HEK293T (cell line): ENCODE results near the gene SNED1.

Source experiments
- ARNT ChIP-seq: fragments of 450-650 bp; IDR thresholded peaks from 2 replicates; pipeline ENCODE4 v1.6.1; 2017; ENCODE audit warnings: mild to moderate bottlenecking
- ELF4 ChIP-seq: fragments of 450-650 bp; IDR thresholded peaks from 2 replicates; pipeline ENCODE4 v1.6.1; 2017; ENCODE audit warnings: antibody characterized with exemption
- FOXK2 ChIP-seq: fragments of 450-650 bp; IDR thresholded peaks from 2 replicates; pipeline ENCODE4 v1.6.1; 2016; ENCODE audit warnings: mild to moderate bottlenecking
- FOXM1 ChIP-seq: fragments of 450-650 bp; IDR thresholded peaks from 2 replicates; pipeline ENCODE4 v1.6.1; 2017; ENCODE audit warnings: mild to moderate bottlenecking, borderline replicate concordance
- HDGF ChIP-seq: fragments of 450-650 bp; IDR thresholded peaks from 2 replicates; pipeline ENCODE4 v1.6.1; 2017; ENCODE audit warnings: antibody characterized with exemption, borderline replicate concordance
- LEF1 ChIP-seq: fragments of 450-650 bp; IDR thresholded peaks from 2 replicates; pipeline ENCODE4 v1.6.1; 2017; ENCODE audit warnings: mild to moderate bottlenecking, borderline replicate concordance
- PKNOX1 ChIP-seq: fragments of 450-650 bp; IDR thresholded peaks from 2 replicates; pipeline ENCODE4 v1.6.1; 2016
- SP1 ChIP-seq: fragments of 450-650 bp; IDR thresholded peaks from 2 replicates; pipeline ENCODE4 v1.6.1; 2017
- SUZ12 ChIP-seq: fragments of 450-650 bp; IDR thresholded peaks from 2 replicates; pipeline ENCODE4 v1.6.1; 2016; ENCODE audit warnings: mild to moderate bottlenecking
- TARDBP ChIP-seq: fragments of 450-650 bp; IDR thresholded peaks from 2 replicates; pipeline ENCODE4 v1.6.1; 2016

GRCh38 chr2:240996161-240996833, 2.1 kb upstream of the SNED1 start:
- no peak for TF ChIP-seq SP1
- no peak for TF ChIP-seq TARDBP
- TF ChIP-seq LEF1, result no peak
- TF ChIP-seq FOXM1, result no peak
- no peak for TF ChIP-seq FOXK2
- TF ChIP-seq ELF4, result no peak
- TF ChIP-seq ARNT, result no peak
- no peak for TF ChIP-seq PKNOX1
- TF ChIP-seq HDGF, result no peak
- no peak for TF ChIP-seq SUZ12
